Effector memory CD8-positive, alpha-beta T cell (primary cell): ENCODE results near the gene C14orf119.

ENCODE experiments used
- ATAC-seq: fragments of 150-1000 bp; cut with Tn5 transposase; replicated peaks from 2 replicates; pipeline ENCODE4 v1.10.0; 2021; ENCODE audit warnings: mild to moderate bottlenecking, moderate library complexity
- DNase-seq, 3 experiments: peaks; one replicate each; pipeline ENCODE4 v3.0.0; 2021
- H3K27ac Mint-ChIP-seq, 2 donors: one replicate each; pipeline ENCODE4 v1.8.0; 2022; ENCODE audit warnings: mild to moderate bottlenecking in 2 of 2, mixed read lengths in 2 of 2, moderate library complexity in 2 of 2
- H3K27me3 Mint-ChIP-seq, 2 donors: one replicate each; pipeline ENCODE4 v1.8.0; 2022; ENCODE audit warnings: mixed read lengths in 2 of 2
- H3K36me3 Mint-ChIP-seq: one replicate; pipeline ENCODE4 v1.8.0; 2022; ENCODE audit warnings: mild to moderate bottlenecking, moderate library complexity, mixed read lengths; ENCODE audit not compliant: insufficient read depth
- H3K4me1 Mint-ChIP-seq, 2 donors: one replicate each; pipeline ENCODE4 v1.8.0; 2022; ENCODE audit warnings: low read depth in 2 of 2, mixed read lengths in 2 of 2
- H3K4me3 Mint-ChIP-seq, 2 donors: one replicate each; pipeline ENCODE4 v1.8.0; 2022; ENCODE audit warnings: mild to moderate bottlenecking in 2 of 2, mixed read lengths in 2 of 2, moderate library complexity in 2 of 2
- H3K9me3 Mint-ChIP-seq, 2 donors: one replicate each; pipeline ENCODE4 v1.8.0; 2022; ENCODE audit warnings: mixed read lengths in 2 of 2

Gene C14orf119

DNA sequence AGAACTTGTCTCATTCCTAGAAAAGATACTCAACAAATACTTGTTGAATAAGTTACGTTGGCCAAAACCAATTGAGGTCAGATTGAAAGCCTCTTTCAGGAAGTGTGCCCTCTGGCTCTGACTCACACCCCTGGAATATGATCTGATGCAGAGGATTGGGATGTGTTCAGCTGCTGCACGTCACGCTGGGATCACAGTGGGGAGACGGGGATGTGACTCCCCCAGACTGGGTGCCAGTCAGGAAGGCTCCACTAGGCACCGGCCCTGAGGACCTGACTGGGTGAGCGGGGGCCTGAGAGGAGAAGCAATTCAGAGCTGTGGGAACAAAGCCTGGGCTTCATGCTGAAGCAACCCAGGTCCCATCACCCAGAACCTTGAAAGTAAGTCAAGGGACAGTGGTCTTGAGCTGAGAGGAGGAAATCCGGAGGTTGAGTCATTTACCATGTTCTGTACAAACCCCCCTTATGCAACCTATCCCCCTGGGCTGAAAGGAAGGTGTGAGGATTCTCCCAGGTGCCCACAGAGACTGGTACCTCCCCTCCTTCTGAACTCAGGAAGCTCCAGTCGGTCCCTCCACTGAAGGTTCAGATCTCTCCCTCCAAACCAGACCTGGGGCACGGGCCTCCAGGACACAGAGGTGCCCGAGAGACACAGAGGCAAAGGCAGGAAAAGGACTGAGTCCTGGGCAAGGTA is 19.9 kb downstream of the C14orf119 start:
- Mint-ChIP-seq H3K27me3 (peaks cover 24 to 39% of the 10 kb centered on the region in 2 donors), H3K4me1 (peaks cover 0 to 4% of the 10 kb centered on the region in 2 donors), H3K27ac (no peak overlapping the region), H3K4me3 (no peak overlapping the region), H3K9me3 (no peaks in the 10 kb centered on the region), H3K36me3 (no peaks in the 10 kb centered on the region)
- DNase-seq (no peak), ATAC-seq (no peak)

DNA sequence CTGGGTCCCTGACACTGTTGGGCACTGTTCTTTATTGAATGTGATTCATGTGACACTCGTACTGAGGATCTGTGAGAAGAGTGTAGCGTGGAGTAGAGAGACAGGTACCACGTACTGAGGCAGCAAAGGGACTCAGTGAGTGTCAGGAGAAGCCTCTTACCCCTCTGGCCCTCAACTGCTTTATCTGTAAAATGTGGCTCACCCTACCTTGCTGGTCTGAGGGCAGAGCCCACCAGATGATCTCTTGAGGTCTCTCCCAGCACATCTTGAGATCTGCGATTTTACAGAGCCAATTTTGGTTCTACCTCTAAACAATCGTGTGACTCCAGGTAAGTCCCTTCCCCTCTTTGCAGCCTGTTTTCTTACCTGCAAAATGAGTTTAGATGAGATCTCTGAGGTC is 20.6 kb downstream of the C14orf119 start:
- no peak overlapping the region for H3K27ac Mint-ChIP-seq
- ATAC-seq (no peak), DNase-seq (no peak)
- peaks cover 24 to 39% of the 10 kb centered on the region in 2 donors for H3K27me3 Mint-ChIP-seq
- no peaks in the 10 kb centered on the region for H3K36me3 Mint-ChIP-seq
- no peak overlapping the region for H3K4me3 Mint-ChIP-seq
- peaks cover 3 to 10% of the 10 kb centered on the region in 2 donors for H3K4me1 Mint-ChIP-seq
- no peaks in the 10 kb centered on the region for H3K9me3 Mint-ChIP-seq

- DNase-seq: no peak
- no peak overlapping the region for H3K4me3 Mint-ChIP-seq
These were observed 22.2 kb downstream of the C14orf119 start for GRCh38 chr14:23117371-23118020.

DNA sequence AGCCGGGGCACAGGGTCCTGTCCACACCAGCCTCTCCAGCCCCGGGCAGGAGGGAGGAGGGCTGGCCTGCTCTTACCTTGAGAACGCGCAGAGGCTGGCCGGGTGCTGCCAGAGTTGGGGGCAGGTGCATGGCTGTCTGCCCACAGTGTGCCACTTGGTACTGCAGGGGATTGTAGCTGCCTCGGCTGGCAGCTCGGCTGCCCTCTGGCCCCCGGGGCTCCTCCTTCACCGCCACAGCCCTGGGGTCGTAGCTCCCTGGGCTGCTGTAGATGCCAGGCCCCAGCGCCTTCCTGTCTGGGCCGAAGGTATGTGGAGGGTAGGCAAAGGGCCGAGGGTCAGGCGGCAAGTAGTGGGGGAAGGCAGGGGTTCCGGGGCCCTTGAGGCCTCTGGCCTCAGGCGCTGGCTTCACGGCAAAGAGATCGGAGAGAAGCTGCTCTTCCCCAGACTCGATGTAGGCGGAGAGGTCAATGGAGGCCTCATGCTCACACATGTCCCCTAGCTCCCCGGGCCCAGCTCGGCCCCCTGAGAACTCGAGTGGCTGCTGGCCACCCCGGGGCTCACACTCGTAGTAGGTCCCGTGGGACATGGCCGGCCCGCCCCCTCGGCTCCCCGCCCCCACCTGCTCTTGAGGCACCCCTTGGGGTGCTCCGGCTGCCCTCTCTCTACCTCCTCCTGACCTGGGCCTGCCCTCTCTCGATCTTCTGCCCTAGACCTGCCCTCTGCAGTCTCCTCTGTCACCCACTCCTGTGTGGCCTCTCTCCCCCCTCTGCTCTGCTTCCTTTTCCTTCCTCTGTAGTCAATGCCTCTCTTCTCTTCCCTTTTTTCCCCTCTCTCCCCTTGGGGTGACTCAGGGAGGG is 23.4 kb downstream of the C14orf119 start, which contains the start of gene CEBPE:
TSS of gene CEBPE (minus strand) at position 750 of the 857 bp plus-strand sequence. CDS start at position 586, 164 bp downstream.
- DNase-seq (no peak), ATAC-seq (no peak)
- Mint-ChIP-seq H3K4me1 (peaks cover 9 to 17% of the 10 kb centered on the region in 2 donors), H3K9me3 (no peaks in the 10 kb centered on the region), H3K36me3 (no peaks in the 10 kb centered on the region), H3K27ac (peak within 1 kb of the TSS in 1 of 2 donors; percentile 49), H3K27me3 (peaks cover 30 to 47% of the 10 kb centered on the region in 2 donors), H3K4me3 (peak within 1 kb of the TSS; percentile 33 to 65)

More at GRCh38 chr14:23117371-23118020, 22.2 kb downstream of the C14orf119 start:
- H3K36me3 Mint-ChIP-seq: no peaks in the 10 kb centered on the region
- H3K27me3 Mint-ChIP-seq: peaks cover 24 to 39% of the 10 kb centered on the region in 2 donors
- H3K9me3 Mint-ChIP-seq: no peaks in the 10 kb centered on the region
- peaks cover 9 to 17% of the 10 kb centered on the region in 2 donors for H3K4me1 Mint-ChIP-seq
- no peak for ATAC-seq
- H3K27ac Mint-ChIP-seq: no peak overlapping the region

DNA sequence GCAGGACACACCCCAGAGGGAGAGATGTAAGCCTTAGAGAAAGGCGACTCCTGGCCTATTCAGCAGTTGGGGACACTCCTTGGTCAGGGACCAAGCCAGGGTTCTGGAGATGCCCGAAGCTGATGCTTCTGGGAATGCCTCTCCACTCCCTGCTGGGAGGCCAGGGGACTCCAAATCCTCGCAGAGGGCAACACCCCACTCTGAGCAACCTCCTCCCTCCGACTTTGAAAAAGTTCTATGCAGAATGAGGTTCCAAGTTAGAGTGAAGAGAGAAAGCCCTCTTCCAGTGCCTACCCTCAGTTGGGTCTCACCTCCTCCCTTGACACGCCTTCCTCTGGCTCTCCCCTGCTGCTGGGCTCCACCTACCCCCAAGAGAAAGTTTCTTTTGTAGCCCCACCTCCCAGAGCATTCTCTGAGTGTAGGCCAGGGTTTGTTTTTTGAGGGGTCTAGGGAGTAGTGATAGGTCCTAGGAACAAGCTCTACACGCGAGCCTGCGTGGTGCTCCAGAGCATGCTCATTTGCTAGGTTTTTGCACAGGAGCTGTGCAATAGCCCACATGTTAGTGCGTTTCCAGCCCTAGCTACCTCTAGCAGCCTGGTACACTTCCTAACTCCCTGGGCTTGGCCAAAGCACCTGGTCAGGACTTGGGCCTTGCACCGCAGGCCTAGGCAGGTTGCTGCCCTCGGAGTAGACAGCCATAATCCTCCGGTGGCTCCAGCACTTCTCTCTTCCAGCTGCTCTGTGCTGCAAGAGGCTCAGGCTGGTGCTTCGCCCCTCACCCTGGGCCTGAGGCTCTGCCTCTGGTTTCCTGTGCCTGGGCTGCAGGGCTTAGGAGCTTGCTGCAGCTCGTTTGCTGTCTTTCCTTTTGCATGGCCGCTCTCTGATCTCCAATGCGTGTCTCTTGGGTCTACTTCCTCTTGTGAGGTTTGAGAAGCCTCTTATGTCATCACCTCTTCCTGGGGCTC is 24.3 kb downstream of the C14orf119 start:
- Mint-ChIP-seq H3K9me3 (no peaks in the 10 kb centered on the region), H3K27me3 (peaks cover 28 to 39% of the 10 kb centered on the region in 2 donors), H3K4me1 (peaks cover 9 to 17% of the 10 kb centered on the region in 2 donors), H3K27ac (peak overlapping the region in 1 of 2 donors; percentile 49), H3K36me3 (no peaks in the 10 kb centered on the region), H3K4me3 (peak overlapping the region; percentile 33 to 65)
- DNase-seq: no peak
- peak; percentile 53 for ATAC-seq

GRCh38 chr14:23120541-23121251 is 25.4 kb downstream of the C14orf119 start:
- Mint-ChIP-seq H3K4me1 (peaks cover 9 to 17% of the 10 kb centered on the region in 2 donors), H3K9me3 (no peaks in the 10 kb centered on the region), H3K36me3 (no peaks in the 10 kb centered on the region), H3K27me3 (peaks cover 21 to 30% of the 10 kb centered on the region in 2 donors), H3K27ac (peak overlapping the region; percentile 65 to 70), H3K4me3 (peak overlapping the region; percentile 56 to 65)
- peak; percentile 72 to 74 (median 73) for DNase-seq
- ATAC-seq: peak; percentile 89

GRCh38 chr14:23121361-23121771 is 26.1 kb downstream of the C14orf119 start:
- peak overlapping the region in 1 of 2 donors; percentile 56 for H3K4me3 Mint-ChIP-seq
- DNase-seq (no peak), ATAC-seq (no peak)
- H3K36me3 Mint-ChIP-seq: no peaks in the 10 kb centered on the region
- peak overlapping the region; percentile 65 to 70 for H3K27ac Mint-ChIP-seq
- H3K9me3 Mint-ChIP-seq: no peaks in the 10 kb centered on the region
- H3K27me3 Mint-ChIP-seq: peaks cover 21 to 30% of the 10 kb centered on the region in 2 donors
- H3K4me1 Mint-ChIP-seq: peaks cover 9 to 17% of the 10 kb centered on the region in 2 donors

- Mint-ChIP-seq H3K4me1 (peaks cover 9 to 17% of the 10 kb centered on the region in 2 donors), H3K9me3 (no peaks in the 10 kb centered on the region), H3K4me3 (no peak overlapping the region), H3K36me3 (no peaks in the 10 kb centered on the region), H3K27ac (no peak overlapping the region), H3K27me3 (peaks cover 15 to 24% of the 10 kb centered on the region in 2 donors)
- DNase-seq: no peak
- ATAC-seq: no peak
These were observed 26.8 kb downstream of the C14orf119 start for GRCh38 chr14:23122086-23122485.

DNA sequence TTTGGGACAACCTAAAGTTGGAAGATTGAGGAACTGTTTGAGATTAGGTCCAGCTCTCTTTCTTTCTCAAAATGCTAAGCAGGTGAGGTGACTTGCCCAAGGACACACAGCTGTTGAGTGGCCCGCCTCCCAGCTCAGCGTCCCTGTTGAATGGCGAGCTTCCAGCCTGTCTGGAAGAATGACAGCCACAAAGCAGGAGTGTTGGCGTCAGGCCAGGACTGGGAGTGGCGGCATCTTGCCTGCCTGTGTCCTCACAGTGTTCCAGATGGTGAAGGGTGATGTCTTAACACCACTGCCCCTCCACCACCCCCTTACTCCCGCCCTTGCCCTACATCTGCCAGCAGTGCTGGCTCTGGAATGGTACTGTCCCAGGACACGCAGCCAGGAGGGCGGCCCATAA is 28.1 kb downstream of the C14orf119 start:
- no peak overlapping the region for H3K4me3 Mint-ChIP-seq
- no peak overlapping the region for H3K27ac Mint-ChIP-seq
- peaks cover 15 to 18% of the 10 kb centered on the region in 2 donors for H3K27me3 Mint-ChIP-seq
- no peak for DNase-seq
- H3K36me3 Mint-ChIP-seq: no peaks in the 10 kb centered on the region
- no peak for ATAC-seq
- H3K9me3 Mint-ChIP-seq: no peaks in the 10 kb centered on the region
- H3K4me1 Mint-ChIP-seq: peaks cover 14 to 20% of the 10 kb centered on the region in 2 donors

- peaks cover 15 to 20% of the 10 kb centered on the region in 2 donors for H3K4me1 Mint-ChIP-seq
- no peak for ATAC-seq
- H3K27ac Mint-ChIP-seq: no peak overlapping the region
These were observed 29.1 kb downstream of the C14orf119 start for GRCh38 chr14:23124337-23124954.

GRCh38 chr14:23125011-23125410 is 29.7 kb downstream of the C14orf119 start:
- H3K36me3 Mint-ChIP-seq: no peaks in the 10 kb centered on the region
- H3K27me3 Mint-ChIP-seq: peaks cover 18 to 26% of the 10 kb centered on the region in 2 donors
- no peaks in the 10 kb centered on the region for H3K9me3 Mint-ChIP-seq
- DNase-seq (no peak), ATAC-seq (no peak)
- H3K4me1 Mint-ChIP-seq: peaks cover 15 to 19% of the 10 kb centered on the region in 2 donors
- H3K4me3 Mint-ChIP-seq: no peak overlapping the region
- no peak overlapping the region for H3K27ac Mint-ChIP-seq

More at GRCh38 chr14:23124337-23124954, 29.1 kb downstream of the C14orf119 start:
- H3K36me3 Mint-ChIP-seq: no peaks in the 10 kb centered on the region
- H3K4me3 Mint-ChIP-seq: no peak overlapping the region
- no peak for DNase-seq
- no peaks in the 10 kb centered on the region for H3K9me3 Mint-ChIP-seq
- peaks cover 18 to 24% of the 10 kb centered on the region in 2 donors for H3K27me3 Mint-ChIP-seq
